ENCODE results near the gene OCLN.
"Not testable (repeated sequence)": the region's sequence is repeated elsewhere in the genome, so short reads cannot be mapped to it uniquely, and the experiment has no call there.

The OCLN gene, protein sequence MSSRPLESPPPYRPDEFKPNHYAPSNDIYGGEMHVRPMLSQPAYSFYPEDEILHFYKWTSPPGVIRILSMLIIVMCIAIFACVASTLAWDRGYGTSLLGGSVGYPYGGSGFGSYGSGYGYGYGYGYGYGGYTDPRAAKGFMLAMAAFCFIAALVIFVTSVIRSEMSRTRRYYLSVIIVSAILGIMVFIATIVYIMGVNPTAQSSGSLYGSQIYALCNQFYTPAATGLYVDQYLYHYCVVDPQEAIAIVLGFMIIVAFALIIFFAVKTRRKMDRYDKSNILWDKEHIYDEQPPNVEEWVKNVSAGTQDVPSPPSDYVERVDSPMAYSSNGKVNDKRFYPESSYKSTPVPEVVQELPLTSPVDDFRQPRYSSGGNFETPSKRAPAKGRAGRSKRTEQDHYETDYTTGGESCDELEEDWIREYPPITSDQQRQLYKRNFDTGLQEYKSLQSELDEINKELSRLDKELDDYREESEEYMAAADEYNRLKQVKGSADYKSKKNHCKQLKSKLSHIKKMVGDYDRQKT

DNA sequence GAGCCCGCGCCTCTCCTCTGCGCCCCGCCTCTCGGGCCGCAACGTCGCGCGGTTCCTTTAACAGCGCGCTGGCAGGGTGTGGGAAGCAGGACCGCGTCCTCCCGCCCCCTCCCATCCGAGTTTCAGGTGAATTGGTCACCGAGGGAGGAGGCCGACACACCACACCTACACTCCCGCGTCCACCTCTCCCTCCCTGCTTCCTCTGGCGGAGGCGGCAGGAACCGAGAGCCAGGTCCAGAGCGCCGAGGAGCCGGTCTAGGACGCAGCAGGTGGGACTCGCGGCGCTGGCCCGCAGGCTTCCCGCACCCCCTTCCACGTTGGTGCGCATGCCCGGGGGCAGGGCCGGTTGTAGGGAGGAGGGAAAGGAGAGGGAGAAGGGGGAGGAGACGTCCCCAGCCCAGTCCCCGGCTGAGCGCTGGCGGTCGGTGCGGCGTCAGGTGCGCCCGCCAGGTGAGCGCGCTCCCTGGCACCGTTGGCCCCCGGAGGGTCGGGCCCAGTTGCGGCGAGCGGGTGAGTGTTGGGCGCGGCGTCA lies at the start of gene OCLN:
OCLN (plus strand) TSS at position 400 of the 532 bp plus-strand sequence. CDS start 11,455 bp downstream, outside the sequence.
- no peak for FAIRE-seq

DNA sequence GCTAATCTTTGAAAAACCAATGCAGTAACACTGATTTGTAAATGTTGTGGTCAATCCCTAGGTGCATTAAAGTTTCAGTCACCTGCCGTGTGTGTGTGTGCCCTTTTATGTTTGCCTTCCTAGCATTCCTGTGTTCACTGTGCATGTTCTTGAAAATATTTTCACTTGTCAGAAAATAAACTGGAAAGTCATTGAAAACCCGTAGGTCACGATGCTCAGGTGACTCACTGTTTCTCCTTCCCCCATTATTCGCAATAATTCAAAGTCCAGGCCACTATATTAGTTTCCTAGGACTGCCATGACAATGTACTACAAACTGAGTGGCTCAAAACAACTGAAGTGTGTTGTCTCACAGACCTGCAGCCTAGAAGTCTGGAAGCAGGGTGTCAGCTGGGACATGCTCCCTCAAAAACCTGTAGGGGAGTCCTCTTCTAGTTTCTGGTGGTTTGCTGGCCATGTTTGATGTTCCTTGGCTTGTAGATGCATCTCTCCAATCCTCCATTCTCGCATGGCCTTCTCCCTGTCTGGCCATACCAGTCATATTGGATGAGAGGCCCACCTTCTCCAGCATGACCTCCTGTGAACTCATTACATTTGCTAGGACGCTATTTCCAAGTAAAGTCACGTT lies 48.3 kb upstream of the OCLN start:
- FAIRE-seq = no peak

DNA sequence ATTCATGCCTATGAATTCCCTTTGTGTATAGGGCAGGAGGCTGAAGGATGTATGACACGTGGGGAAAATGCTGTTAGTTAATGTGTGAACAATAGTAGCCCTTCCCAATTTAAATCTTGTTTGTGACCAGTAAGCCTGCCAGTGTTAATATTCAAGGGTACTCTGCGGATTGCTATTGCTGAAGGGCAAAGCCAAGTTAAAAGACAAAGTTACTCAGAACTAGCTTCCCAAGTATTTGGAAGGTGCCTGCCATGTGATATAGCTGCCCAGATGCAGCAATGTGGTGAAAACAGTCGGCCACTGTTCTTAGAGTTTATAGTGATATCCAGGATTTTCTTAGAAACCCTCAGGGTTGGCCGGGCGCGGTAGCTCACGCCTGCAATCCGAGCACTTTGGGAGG lies 43.1 kb upstream of the OCLN start:
- FAIRE-seq = no peak

DNA sequence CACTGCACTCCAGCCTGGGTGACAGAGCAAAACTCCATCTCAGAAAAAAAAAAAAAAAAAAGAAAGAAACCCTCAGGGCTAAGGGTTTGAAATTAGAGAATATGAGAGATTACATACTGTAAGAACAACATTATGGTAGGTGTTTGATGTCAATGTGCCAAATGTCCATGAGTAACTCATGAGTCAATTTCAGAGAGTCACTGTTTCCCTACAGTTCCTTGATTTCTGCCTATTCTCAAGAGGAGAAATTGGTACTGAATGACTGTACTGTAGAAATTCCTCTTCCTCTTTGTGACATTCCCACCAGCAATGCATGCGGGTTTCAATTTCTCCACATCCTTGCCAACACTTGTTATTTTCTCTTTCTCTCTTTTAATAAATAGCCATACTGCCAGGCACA lies 42.5 kb upstream of the OCLN start:
- FAIRE-seq = no peak

DNA sequence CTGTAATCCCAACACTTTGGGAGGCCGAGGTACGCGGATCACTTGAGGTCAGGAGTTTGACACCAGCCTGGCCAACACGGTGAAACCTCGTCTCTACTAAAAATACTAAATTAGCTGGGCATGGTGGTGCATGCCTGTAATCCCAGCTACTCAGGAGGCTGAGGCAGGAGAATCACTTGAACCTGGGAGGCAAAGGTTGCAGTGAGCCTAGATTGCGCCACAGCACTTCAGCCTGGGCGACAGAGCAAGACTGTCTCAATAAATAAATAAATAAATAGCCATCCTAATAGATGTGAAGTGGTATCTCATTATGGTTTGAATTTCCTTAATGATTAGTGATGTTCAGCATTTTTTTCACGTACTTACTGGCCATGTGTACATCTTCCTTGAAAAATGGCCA lies 42.1 kb upstream of the OCLN start:
- not testable (repeated sequence) for FAIRE-seq

DNA sequence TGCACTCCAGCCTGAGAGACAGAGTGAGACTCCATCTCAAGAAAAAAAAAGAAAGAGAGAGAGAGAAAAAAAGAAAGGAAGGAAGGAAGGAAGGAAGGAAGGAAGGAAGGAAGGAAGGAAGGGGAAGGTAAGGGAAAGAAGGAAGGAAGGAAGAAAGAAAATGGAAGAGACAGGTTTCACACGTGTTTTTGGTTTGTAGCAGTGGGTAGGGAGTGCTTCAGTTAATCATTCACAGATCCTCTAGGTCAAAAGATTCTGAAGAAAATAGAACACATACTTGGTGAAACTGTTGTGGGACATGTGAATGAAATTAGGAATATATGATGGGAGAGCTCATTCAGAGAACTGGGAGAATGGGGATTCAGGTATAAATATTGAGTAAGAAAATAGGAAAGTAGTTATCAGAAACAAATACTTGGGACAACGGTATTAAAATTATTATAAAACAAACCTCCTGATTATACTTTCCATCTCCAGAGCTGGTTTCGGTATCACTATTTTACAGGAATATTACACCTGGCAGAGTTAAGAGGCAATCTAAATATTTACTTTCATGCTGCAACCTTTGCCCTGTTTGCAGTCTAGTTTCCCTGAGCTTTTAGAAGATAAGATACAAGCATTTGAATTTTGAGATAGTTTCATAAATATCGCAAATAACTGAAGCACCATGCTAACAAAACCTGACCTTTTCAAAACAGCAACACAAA lies 40.5 kb upstream of the OCLN start:
- FAIRE-seq = no peak

DNA sequence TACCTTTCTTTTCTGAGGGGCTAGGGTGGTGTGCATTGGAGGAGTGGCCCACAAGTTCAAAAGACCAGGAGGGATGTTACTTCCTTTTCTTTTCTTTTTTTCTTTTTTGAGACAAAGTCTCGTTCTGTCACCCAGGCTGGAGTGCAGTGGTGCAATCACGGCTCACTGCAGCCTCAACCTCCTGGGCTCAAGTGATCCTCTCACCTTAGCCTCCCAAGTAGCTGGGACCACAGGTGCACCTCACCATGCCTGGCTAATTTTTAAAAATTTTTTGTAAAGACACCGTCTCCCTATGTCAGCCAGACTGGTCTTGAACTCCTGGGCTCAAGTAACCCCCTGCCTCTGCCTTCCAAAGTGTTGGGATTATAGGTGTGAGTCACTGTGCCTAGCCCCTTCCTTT lies 39.1 kb upstream of the OCLN start:
- not testable (repeated sequence) for FAIRE-seq

DNA sequence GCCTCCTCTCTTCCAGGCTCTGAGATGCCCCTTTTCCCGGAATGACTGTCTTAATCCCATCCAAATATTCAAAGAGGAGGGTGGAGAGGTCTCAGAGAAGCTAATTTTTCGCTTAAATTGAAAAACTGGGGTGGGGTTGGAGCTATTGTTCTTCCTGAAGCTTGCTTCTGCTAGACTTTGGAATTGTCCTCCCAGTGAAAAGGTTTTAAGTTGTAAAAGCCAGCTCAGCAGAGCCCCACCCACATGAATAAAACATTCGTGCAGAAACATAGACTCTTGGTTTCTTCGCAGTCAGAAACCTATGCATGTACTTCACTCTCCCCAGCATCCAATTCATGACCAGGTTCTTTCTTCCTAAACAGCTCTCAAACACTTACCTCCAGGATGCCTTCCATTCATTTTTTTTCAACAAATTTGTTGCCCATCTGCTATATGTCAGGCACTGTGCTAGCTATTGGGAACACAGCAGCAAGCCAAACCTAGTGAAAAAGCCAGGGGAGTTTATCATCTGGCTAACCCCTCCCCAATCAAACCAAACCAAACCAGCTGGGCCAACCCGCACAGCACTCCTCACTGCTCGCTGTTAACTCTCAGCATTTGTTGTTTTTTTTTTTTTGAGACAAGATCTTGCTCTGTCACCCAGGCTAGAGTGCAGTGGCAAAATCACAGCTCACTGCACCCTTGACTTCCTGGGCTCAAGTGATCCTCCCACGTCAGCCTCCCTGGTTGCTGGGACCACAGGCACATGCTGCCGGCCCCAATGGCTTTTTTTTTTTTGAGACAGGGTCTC lies 37.9 kb upstream of the OCLN start:
- no peak for FAIRE-seq

DNA sequence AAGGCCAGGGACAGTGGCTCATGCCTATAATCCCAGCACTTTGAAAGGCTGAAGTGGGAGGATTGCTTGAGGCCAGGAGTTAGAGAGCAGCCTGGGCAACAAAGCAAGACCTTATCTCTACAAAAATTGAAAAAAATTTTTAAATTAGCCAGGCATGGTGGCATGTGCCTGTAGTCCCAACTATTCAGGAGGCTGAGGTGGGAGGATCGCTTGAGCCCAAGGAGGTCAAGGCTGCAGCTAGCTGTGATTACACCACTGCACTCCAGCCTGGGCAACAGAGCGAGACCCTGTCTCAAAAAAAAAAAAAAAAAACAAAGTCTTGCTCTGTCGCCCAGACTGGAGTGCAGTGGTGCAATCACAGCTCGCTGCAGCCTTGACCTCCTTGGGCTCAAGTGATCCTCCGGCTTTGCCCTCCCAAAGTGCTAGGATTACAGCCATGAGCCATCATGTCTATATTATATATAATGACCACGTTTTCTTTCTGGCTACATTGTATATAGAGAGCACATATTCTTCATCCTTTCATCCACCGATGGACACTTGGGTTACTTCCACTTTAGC lies 37.1 kb upstream of the OCLN start:
- FAIRE-seq = not testable (repeated sequence)

DNA sequence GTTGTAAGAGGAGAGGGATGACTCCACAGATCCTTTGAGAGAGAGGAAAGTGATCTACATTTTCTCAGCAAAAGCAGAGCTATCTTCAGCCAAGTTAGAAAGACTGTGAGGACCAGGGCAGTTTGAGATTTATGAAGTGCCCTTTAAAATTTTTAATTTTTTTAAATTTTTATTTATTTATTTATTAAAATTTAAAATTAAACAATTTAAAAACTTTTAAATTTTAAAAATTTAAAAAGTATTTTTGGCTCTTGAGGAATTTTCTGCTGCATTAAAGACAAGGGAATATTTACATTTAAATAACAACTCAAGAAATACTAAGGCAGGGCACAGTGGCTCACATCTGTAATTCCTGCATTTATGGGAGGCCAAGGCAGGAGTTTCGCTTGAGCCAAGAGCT lies 30.4 kb upstream of the OCLN start:
- FAIRE-seq = no peak

DNA sequence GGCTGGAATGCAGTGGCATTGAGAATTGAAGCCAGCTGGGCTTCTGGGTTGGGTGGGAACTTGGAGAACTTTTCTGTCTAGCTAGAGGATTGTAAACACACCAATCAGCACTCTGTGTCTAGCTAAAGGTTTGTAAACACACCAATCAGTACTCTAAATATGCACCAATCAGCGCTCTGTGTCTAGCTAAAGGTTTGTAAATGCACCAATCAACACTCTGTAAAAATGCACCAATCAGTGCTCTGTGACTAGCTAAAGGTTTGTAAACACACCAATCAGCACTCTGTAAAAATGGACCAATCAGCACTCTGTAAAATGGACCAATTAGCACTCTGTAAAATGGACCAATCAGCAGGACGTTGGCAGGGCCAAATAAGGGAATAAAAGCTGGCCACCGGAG lies 26.2 kb upstream of the OCLN start:
- FAIRE-seq = not testable (repeated sequence)

DNA sequence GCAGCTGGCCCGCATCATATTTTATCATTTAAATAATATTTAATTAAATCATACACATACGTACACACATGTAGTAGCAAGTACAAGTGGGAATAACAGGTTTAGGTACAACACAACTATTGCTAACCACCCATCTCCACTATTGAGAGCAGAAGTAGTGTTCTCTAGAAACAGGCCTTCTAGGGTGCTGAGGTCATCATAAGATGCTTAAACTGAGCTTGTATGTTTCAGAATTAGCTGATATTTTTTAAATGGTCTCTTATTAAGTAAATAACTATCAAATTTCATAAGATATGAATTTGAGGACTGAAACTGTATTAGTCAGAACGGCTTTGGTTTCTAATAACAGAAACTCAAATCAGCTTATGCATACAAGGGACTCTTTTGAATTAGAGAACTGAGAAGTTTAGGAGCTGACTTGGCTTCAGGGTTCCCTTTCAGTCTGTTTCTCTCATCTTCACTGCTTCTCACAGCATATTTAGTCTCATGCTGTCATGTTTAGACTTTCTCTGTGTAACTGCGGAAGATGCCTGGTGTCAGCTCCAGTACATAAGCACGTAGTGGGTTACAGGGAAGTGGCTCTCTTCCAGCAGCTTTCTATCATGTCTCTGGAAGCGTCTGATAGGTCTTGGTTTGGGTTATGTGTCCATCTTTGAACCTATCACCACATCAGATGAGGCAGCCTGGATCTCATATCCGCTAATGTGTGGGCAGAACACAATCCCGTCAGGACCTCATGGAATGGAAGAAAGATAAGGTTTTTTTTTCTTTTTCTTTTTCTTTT lies 25.0 kb upstream of the OCLN start:
- FAIRE-seq = no peak

DNA sequence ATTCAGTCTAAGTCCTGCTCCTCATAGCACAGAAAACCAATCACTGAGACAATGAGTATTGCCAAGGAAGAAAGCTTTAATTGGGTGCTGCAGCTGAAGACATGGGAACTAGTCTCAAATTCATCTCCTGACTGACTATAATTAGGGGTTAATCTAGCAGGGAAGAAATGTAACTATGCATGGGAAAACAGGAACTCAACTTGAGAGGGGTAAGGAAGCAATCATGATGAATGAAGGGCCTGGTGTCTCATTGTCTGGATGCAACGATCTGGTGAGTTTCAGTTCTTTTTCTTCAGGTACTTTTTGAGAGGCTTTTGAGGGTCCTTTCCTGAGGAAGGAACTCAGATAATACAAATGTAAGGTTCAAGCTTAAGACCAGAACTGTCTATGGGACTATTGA lies 24.0 kb upstream of the OCLN start:
- FAIRE-seq = no peak

DNA sequence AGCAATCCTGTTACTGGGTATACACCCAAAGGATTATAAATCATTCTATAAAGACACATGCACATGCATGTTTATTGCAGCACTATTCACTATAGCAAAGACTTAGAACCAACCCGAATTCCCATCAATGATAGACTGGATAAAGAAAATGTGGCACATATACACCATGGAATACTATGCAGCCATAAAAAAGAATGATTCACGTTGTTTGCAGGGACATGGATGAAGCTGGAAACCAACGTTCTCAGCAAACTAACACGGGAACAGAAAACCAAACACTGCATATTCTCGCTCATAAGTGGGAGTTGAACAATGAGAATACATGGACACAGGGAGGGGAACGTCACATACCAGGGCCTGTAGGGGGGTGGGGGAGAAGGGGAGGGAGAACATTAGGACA lies 21.1 kb upstream of the OCLN start:
- not testable (repeated sequence) for FAIRE-seq

DNA sequence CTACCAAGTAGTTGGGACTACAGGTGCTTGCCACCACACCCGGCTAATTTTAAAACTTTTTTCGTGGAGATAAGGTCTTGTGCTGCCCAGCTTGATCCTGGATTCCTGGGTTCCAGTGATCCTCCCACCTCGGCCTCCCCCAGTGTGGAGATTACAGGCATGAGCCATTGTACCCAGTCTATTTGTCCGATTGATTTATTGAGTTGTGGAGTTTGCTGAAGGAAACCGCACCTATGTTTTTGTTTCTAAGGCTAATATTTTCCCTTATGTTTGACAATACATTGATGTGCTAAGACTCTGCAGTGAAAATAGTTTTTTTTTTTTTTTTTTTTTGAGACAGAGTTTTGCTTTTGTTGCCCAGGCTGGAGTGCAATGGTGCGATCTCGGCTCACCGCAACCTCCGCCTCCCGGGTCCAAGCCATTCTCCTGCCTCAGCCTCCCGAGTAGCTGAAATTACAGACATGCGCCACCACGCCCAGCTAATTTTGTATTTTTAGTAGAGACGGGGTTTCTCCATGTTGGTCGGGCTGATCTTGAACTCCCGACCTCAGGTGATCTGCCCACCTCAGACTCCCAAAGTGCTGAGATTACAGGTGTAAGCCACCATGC lies 20.0 kb upstream of the OCLN start:
- FAIRE-seq = not testable (repeated sequence)

DNA sequence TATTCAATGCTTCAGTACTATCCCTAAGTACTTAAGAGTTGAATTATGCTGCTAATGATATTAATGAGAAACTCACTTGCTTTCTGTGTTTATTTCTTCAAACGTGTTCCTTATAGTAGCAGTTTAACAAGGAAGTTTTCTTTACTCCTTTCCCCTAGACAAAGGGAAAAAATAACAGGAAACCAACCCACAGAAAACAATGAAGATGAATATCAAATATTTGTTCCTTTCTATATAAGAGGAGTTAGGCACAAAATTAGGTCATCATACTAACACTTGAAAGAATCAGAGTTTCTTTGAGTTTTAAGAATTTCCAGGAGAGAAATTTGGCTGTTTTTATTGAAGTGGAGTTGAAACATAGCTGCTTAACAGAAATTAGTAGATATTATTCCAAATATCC lies 15.4 kb upstream of the OCLN start:
- no peak for FAIRE-seq

DNA sequence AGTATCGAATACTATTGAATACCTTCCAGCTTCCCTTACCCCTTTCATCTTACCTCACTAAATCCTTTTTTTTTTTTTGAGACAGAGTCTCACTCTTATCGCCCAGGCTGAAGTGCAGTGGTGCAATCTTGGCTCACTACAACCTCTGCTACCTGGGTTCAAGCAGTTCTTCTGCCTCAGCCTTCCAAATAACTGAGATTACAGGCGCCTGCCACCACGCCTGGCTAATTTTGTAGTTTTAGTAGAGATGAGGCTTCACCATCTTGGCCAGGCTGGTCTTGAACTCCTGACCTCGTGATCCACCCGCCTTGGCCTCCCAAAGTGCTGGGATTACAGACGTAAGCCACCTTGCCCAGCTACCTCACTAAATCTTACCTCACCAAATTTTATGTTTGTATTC lies 14.3 kb upstream of the OCLN start:
- not testable (repeated sequence) for FAIRE-seq

DNA sequence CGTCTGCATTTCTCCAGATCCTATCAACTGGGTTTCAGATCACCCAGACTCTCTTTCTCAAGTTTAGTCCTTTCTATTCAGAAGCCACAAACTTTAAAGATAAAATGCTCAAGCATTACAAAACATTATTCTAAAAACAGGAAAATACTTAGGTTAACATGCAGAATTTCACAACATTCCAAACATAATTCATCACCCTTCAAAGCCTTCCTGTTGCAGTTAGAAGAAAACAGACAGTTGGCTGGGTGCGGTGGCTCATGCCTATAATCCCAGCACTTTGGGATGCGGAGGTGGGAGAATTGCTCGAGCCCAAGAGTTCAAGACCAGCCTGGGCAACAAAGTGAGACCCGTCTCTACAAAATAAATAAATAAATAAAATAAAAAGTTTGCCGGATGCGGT lies 7.7 kb upstream of the OCLN start:
- no peak for FAIRE-seq

DNA sequence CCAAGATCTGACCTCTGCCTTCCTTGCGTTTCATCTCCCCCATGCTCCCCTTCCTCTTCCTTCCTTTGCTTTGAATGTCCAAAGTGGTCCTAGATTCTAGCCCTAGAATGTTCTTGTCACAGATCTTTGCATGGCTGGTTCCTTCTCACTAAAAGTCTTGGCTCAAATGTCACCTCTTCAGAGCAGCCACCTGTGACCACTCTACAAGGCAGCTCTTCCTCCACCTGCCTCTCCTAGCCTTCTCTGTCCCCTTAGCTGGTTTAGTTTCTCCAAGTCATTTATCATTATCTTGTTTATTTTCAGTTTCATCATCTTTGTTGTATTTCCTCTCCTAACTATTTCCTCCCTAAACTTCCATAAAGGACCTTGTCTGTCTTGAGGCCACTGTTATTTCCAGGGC lies 7.1 kb upstream of the OCLN start:
- FAIRE-seq = no peak

DNA sequence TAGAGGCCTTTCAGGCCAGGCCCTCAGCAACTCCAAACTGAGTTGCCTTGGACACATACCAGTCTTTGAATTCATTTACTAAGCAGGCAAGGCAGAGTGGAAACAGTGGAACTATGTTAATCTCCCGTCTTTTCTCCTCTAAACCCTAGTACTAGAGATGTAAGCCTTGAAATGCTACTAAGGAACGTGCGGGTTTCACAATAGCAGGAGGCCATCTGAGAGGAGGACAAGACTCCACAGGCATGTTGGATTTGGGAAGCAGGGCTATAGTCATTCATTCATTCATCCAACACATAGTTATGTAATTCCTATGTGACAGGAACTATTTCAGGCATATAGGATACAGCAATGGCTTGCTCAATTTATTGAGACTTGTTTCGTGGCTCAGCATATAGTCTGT lies 3.3 kb upstream of the OCLN start:
- no peak for FAIRE-seq

DNA sequence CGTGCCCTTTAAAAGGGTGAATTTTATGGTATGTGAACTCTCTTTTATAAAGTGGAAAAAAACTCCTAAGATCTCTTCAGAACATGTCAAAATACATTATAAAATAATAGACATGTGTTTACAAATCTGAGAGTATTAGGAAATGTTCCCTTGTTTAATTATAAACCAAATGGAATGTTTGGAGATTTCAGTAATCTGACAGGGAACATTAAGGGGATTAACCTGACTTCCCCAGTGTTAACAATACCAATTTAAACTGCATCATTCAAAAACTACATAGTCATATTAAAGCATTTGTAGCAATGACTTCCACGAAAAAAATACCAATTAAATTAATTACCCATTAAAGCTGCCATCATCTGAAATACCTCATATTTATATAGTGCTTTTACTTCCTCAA lies 1.6 kb upstream of the OCLN start:
- FAIRE-seq = no peak
